ENCODE data around the gene APBB1. TPM values are rescaled to one million over a fixed set of nuclear protein-coding genes. Genes with fewer than 3 reads are reported as not detected.
"Not testable (repeated sequence)": the region's sequence is repeated elsewhere in the genome, so short reads cannot be mapped to it uniquely, and the experiment has no call there.

APBB1 gene
- total RNA-seq, 3 donors from 2014 or later, result 25.7 to 34.5 (median 27.9) TPM

DNA sequence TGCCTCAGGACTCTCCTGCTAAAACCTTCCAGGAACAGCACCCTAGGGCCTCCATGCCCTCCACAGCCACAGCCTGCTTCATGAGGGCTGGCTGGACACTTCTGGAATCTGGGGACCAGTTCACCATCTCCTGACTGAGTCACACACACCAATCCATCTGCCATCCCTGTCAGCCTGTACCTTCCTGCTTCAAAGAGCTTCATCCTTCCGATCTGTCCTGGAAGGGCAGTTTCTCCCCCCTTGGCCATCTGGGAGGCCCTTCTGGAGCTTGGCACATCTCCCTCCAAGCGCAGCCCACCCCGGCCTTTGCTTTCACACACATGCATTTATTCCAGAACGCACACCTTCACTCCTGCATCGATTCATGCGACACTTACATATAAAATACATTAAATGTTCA is 13.0 kb downstream of the APBB1 start:
- Mint-ChIP-seq H3K9me3 (no peaks in the 10 kb centered on the region), H3K27me3 (ENCODE audit: low read depth) (no peaks in the 10 kb centered on the region), H3K4me1 (ENCODE audit: low read depth) (peaks cover 81% of the 10 kb centered on the region), H3K4me3 (no peak overlapping the region), H3K36me3 (ENCODE audit: insufficient read depth) (peaks cover 14% of the 10 kb centered on the region)
- ATAC-seq (no peak), DNase-seq (no peak)

- no peak overlapping the region for H3K4me3 Mint-ChIP-seq
- ATAC-seq (no peak), DNase-seq (no peak)
- H3K4me1 Mint-ChIP-seq (ENCODE audit: low read depth), result peaks cover 82% of the 10 kb centered on the region
- peaks cover 13% of the 10 kb centered on the region for H3K36me3 Mint-ChIP-seq (ENCODE audit: insufficient read depth)
- H3K9me3 Mint-ChIP-seq, result no peaks in the 10 kb centered on the region
- H3K27me3 Mint-ChIP-seq (ENCODE audit: low read depth), result no peaks in the 10 kb centered on the region
Measured at GRCh38 chr11:6405052-6405667, 13.7 kb downstream of the APBB1 start.

DNA sequence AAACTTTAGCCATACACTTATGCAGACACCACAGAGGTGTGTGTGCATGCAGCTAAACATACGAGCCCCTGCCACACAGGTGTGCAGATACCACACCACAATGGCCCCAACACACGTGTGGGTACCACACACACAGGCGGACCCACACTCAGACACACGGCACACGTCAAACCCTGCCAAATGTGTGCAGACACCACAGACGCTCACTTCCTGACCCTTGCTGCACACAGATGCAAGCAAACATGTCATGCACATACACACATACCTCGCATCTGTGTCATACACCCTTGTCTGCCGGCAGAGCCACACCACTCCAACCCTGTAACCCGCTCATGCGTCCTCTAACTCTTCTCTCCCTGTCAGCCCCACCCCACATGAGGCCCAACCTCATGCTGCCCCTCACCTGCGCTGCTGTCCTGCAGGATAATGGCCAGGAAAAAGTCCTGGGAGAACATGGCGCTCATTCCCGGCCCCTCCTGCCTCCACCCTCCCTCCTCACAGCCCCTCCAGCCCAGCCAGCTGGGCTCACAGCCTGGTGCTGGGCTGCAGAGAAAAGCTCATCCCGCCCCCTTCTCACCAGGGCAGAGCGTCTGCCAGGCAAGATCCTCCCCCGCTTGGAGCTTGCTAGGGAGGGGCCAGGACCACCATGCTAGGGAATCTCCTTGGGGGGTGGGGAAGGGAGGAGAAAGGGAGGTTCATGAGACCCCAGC is 14.4 kb downstream of the APBB1 start:
- Mint-ChIP-seq H3K4me1 (ENCODE audit: low read depth) (peaks cover 76% of the 10 kb centered on the region), H3K27me3 (ENCODE audit: low read depth) (no peaks in the 10 kb centered on the region), H3K4me3 (peak overlapping the region; percentile 3), H3K36me3 (ENCODE audit: insufficient read depth) (peaks cover 16% of the 10 kb centered on the region), H3K9me3 (no peaks in the 10 kb centered on the region)
- ATAC-seq, result peak; percentile 55 to 56
- peak; percentile 20 for DNase-seq

DNA sequence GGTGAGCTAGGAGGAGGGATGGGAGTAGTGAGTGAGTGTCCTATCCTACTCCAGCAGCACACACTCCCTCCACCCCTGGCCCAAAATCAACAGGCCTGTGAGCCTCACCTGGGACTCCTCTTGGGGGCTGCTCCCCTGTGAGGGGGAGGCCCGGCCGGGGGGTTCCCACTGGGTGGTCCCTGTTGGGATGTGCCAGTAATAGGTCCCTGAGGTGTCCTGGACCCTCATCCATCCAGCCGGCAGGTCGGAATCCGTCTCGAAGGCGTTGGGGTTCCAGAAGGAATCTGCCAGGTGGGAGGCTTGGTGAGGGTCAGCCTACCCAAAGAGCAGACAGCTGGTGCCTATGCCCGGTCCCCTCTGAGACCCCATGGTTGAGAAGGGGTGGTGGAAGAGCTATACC is 15.4 kb downstream of the APBB1 start:
- DNase-seq, result no peak
- Mint-ChIP-seq H3K4me1 (ENCODE audit: low read depth) (peaks cover 77% of the 10 kb centered on the region), H3K36me3 (ENCODE audit: insufficient read depth) (peaks cover 21% of the 10 kb centered on the region), H3K27me3 (ENCODE audit: low read depth) (no peaks in the 10 kb centered on the region), H3K4me3 (no peak overlapping the region), H3K9me3 (no peaks in the 10 kb centered on the region)
- ATAC-seq, result no peak

DNA sequence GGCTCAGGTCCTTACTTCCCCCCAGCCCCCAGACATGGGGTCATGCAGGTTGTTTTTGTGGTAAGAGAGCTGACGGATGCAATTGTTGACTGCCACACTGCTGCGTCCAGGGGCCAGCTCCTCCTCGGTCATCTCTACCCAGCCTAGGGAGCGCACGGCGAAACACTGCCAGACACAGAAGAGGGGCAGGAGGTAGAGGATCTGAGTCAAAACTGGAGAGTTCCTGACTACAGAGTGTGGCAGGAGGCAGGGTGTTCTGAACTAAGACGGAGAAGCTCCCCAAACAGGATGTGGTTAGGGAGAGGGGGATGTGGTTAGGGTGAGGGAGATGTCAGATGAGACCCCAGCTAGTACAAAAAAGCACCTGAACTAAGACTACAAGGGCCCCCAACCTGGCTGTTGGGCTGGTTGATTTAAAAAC is 16.3 kb downstream of the APBB1 start:
- H3K9me3 Mint-ChIP-seq, result no peaks in the 10 kb centered on the region
- ATAC-seq, result peak; percentile 83 to 84
- peaks cover 76% of the 10 kb centered on the region for H3K4me1 Mint-ChIP-seq (ENCODE audit: low read depth)
- H3K27me3 Mint-ChIP-seq (ENCODE audit: low read depth), result no peaks in the 10 kb centered on the region
- peaks cover 22% of the 10 kb centered on the region for H3K36me3 Mint-ChIP-seq (ENCODE audit: insufficient read depth)
- DNase-seq, result peak; percentile 45
- peak overlapping the region; percentile 79 for H3K4me3 Mint-ChIP-seq

GRCh38 chr11:6402061-6402470 is 16.8 kb downstream of the APBB1 start:
- no peak for DNase-seq
- peak; percentile 27 to 41 for ATAC-seq
- no peaks in the 10 kb centered on the region for H3K27me3 Mint-ChIP-seq (ENCODE audit: low read depth)
- H3K36me3 Mint-ChIP-seq (ENCODE audit: insufficient read depth), result peaks cover 22% of the 10 kb centered on the region
- H3K4me1 Mint-ChIP-seq (ENCODE audit: low read depth), result peaks cover 71% of the 10 kb centered on the region
- no peaks in the 10 kb centered on the region for H3K9me3 Mint-ChIP-seq
- peak overlapping the region; percentile 79 for H3K4me3 Mint-ChIP-seq

- peaks cover 68% of the 10 kb centered on the region for H3K4me1 Mint-ChIP-seq (ENCODE audit: low read depth)
- H3K9me3 Mint-ChIP-seq, result no peaks in the 10 kb centered on the region
- no peak for DNase-seq
- no peaks in the 10 kb centered on the region for H3K27me3 Mint-ChIP-seq (ENCODE audit: low read depth)
- peaks cover 24% of the 10 kb centered on the region for H3K36me3 Mint-ChIP-seq (ENCODE audit: insufficient read depth)
- no peak overlapping the region for H3K4me3 Mint-ChIP-seq
- no peak for ATAC-seq
Measured at GRCh38 chr11:6401464-6401863, 17.4 kb downstream of the APBB1 start.

- H3K9me3 Mint-ChIP-seq, result no peaks in the 10 kb centered on the region
- no peak for ATAC-seq
- peaks cover 26% of the 10 kb centered on the region for H3K36me3 Mint-ChIP-seq (ENCODE audit: insufficient read depth)
- H3K4me3 Mint-ChIP-seq, result no peak overlapping the region
- DNase-seq, result no peak
- no peaks in the 10 kb centered on the region for H3K27me3 Mint-ChIP-seq (ENCODE audit: low read depth)
- peaks cover 67% of the 10 kb centered on the region for H3K4me1 Mint-ChIP-seq (ENCODE audit: low read depth)
Measured at GRCh38 chr11:6400431-6401345, 18.2 kb downstream of the APBB1 start.

DNA sequence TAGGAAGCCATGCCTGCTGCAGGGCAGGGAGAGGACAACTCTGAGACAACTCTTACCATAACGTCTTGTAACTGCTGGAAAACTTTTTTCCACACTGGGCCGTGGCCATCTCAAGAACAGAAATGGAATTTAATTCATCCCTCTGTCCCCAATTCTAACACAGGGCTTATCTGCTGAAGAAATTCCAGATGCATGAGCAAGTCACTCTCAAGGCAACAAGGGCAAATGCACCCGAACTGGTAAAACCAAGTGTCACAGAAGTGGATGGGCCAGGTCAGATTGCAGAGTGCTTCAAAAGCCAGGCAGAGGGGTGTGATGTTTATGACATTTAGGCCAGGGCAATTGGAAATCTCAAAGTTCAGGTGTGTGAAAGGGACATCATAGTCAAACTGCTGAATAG is 21.3 kb downstream of the APBB1 start:
- ATAC-seq (no peak), DNase-seq (no peak)
- no peak overlapping the region for H3K4me3 Mint-ChIP-seq
- H3K9me3 Mint-ChIP-seq, result no peaks in the 10 kb centered on the region
- peaks cover 26% of the 10 kb centered on the region for H3K36me3 Mint-ChIP-seq (ENCODE audit: insufficient read depth)
- H3K4me1 Mint-ChIP-seq (ENCODE audit: low read depth), result peaks cover 53% of the 10 kb centered on the region
- no peaks in the 10 kb centered on the region for H3K27me3 Mint-ChIP-seq (ENCODE audit: low read depth)

DNA sequence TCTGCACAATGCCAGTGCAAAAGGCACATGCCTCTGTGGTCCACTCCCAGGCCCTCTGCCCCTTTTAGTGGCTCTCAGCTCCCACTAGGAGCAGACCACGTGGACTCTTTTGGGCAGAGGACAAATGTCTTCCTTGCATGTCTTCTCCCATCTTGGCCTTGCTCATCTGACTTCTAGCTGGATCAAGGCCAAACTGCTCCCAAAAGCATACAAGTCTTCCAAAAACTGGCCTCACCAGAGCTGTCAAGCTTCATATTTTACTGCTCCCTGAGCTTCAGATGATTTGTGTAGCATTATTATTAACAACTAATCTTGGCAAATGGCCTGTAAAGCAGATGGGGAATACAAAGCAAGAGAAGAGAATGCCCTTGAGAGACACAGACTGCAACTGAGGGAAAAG is 21.7 kb downstream of the APBB1 start:
- peaks cover 51% of the 10 kb centered on the region for H3K4me1 Mint-ChIP-seq (ENCODE audit: low read depth)
- DNase-seq (no peak), ATAC-seq (no peak)
- peaks cover 26% of the 10 kb centered on the region for H3K36me3 Mint-ChIP-seq (ENCODE audit: insufficient read depth)
- H3K4me3 Mint-ChIP-seq, result no peak overlapping the region
- H3K27me3 Mint-ChIP-seq (ENCODE audit: low read depth), result no peaks in the 10 kb centered on the region
- H3K9me3 Mint-ChIP-seq, result no peaks in the 10 kb centered on the region

DNA sequence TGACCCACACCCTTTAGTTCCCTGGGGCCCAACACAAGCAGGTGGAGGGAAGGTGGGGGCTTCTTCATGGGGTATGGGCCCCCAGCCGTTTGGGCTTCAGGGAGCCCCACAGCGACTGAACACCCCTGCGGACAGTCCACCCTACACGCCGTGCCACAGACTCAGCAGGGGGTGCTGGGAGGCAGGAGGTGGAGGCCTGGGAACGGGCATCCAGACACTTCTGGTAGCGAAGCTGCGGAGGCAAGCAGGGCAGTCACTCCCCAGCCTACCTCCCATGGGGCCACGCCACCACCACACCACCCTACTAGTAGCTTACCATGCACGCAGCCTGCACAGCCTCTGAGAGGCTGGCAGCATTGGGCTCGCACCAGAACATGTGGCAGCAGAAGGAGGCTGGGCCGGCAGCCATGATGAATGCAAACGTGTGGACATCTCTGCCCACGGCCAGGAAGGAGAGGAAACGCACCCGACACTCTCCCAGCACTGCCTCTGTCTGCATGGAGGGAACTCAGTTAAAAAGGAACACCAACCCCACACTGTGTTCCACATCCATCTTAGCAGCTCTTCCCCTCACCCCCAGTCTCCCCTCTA is 23.3 kb downstream of the APBB1 start:
- no peaks in the 10 kb centered on the region for H3K27me3 Mint-ChIP-seq (ENCODE audit: low read depth)
- H3K4me3 Mint-ChIP-seq, result no peak overlapping the region
- H3K9me3 Mint-ChIP-seq, result no peaks in the 10 kb centered on the region
- H3K36me3 Mint-ChIP-seq (ENCODE audit: insufficient read depth), result peaks cover 21% of the 10 kb centered on the region
- peaks cover 52% of the 10 kb centered on the region for H3K4me1 Mint-ChIP-seq (ENCODE audit: low read depth)
- ATAC-seq (no peak), DNase-seq (no peak)

DNA sequence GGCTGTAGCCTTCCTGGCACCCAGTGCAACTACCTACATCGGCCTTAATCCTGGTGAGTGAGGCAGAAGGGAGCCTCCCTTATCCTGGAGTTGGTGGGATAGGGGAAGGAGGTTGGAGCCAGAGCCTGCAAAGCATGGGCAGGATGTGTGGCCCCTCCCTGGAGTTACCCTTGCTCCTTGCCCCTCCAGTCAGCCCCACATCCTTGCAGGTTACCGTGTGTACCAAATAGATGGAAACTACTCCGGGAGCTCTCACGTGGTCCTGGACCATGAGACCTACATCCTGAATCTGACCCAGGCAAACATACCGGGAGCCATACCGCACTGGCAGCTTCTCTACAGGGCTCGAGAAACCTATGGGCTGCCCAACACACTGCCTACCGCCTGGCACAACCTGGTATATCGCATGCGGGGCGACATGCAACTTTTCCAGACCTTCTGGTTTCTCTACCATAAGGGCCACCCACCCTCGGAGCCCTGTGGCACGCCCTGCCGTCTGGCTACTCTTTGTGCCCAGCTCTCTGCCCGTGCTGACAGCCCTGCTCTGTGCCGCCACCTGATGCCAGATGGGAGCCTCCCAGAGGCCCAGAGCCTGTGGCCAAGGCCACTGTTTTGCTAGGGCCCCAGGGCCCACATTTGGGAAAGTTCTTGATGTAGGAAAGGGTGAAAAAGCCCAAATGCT is 24.8 kb downstream of the APBB1 start:
- no peaks in the 10 kb centered on the region for H3K27me3 Mint-ChIP-seq (ENCODE audit: low read depth)
- H3K9me3 Mint-ChIP-seq, result no peaks in the 10 kb centered on the region
- DNase-seq (no peak), ATAC-seq (no peak)
- H3K4me3 Mint-ChIP-seq, result no peak overlapping the region
- peaks cover 58% of the 10 kb centered on the region for H3K4me1 Mint-ChIP-seq (ENCODE audit: low read depth)
- peaks cover 12% of the 10 kb centered on the region for H3K36me3 Mint-ChIP-seq (ENCODE audit: insufficient read depth)

DNA sequence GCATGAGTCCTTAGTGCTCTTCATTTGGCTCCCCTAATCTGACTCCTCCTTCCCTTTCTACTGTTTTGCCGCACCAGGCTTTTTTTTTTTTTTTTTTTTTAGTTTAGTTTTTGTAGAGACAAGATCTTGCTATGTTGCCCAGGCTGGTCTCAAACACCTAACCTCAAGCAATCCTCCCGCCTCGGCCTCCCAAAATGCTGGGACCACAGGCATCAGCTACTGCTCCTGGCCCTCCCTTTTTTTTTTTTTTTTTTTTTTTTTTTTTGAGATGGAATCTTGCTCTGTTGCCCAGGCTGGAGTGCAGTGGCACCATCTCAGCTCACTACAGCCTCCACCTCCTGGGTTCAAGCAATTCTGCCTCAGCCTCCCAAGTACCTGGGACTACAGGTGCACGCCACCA is 26.6 kb downstream of the APBB1 start:
- H3K4me1 Mint-ChIP-seq (ENCODE audit: low read depth), result peaks cover 55% of the 10 kb centered on the region
- H3K27me3 Mint-ChIP-seq (ENCODE audit: low read depth); ATAC-seq; H3K36me3 Mint-ChIP-seq (ENCODE audit: insufficient read depth); H3K9me3 Mint-ChIP-seq; DNase-seq: not testable (repeated sequence)
- peak overlapping the region; percentile 90 for H3K4me3 Mint-ChIP-seq

Measured in activated T-cell treated with anti-CD3 and anti-CD28 coated beads, Interleukin-2, amount 50 U/mL, for 4 hours (primary cell).